ENCODE measurements around the gene TTLL12.
"Not testable (repeated sequence)": the region's sequence is repeated elsewhere in the genome, so short reads cannot be mapped to it uniquely, and the experiment has no call there.

TTLL12 gene

DNA sequence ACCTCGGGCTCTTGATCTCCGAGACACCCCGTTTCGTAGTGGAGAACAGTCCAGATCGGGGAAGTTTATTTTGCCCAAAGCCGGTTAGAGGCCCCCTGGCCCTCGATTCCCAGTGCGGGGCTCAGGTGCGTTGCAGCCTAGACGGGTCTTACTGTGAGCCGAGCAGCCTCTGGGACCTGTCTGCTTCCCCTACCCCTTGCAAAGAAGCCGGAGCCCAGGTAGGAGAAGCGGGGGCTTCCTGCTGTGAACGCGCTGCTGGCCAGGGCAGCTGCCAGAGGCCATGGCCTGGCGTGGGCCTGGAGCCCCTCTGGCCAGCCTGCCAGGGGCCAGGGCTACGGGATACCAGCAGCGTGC, 35.0 kb downstream of the TTLL12 start:
- DNase-seq = no peak

DNA sequence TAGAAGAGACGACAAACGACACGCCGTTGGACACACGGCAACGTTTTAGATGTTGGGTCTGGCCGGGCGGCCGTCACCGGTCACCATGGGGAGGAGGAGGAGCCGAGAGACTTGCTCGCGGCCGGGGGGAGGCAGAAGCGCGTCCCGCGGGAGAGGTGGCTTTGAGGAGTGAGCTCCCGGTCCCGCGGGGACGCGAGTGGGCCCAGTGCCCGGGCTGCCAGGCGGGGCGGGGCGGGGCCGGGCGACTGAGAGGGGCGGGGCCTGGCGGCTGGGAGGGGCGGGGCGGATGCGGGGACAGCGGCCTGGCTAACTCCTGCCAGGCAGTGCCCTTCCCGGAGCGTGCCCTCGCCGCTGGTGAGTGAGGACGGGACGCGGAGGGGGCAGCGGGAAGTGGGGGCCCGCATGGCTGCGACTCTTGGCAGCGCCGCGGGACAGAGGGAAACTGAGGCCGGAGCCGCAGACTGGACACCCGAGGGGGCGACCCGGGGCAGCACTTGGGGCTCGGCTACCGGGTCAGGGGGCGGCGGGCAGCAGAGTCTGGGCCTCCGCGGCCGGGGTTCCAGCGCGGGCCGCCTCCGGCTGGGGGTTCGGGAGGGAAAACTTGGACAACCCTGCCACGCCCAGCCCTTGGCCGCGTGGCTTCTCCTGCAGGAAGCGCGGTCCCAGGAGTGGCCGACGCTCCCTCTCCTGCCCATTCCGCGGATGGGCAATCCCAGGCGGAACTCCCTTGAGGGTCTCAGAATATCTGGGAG, 35.5 kb downstream of the TTLL12 start, which contains the start of gene TSPO:
TSPO (plus strand) TSS at position 309 of the 752 bp plus-strand sequence. CDS start 7,680 bp downstream, outside the sequence.
- DNase-seq = peak; percentile 57

DNA sequence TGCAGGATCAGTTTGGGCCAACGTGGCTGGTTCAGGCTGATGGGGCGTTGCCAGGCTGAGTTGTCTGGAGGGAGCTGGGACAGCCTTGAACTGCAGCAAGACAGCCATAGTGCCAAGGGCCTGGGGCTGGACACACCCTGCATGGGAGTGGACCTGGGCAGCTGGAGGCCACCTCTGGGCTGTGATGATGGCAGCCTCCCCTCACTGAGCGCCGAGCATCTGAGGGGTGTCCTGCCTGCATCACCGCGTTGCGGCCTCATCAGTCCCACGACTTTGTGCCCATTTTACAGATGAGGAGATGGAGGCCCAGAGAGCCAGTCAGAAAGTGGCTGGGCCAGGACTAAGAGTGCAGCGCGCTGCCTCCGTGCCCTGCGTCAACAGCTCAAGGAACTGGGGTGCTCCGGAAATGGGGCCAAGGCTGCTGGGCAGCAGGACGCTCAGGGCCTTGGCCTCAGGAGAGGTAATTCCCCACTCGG, 36.2 kb downstream of the TTLL12 start:
- DNase-seq = no peak

DNA sequence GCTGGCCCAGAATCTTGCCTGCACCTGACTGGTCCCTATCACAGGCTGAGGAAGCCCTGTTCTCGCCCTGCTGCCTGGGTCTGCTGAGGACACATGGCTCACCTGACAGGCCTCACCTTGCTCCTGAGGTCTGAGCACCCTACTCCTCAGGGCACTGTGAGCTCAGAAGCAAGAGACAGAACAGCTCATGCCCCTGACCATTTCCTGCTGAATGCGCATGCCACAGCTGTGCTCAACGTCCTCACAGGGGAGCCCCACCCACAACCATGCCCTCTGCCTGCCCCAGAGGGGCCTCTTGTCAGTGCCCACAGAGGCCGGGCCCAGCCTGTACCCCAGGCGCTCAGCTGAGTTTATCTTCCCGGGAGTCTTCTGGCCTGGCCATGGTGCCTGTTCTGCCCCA, 38.4 kb downstream of the TTLL12 start:
- DNase-seq = no peak

DNA sequence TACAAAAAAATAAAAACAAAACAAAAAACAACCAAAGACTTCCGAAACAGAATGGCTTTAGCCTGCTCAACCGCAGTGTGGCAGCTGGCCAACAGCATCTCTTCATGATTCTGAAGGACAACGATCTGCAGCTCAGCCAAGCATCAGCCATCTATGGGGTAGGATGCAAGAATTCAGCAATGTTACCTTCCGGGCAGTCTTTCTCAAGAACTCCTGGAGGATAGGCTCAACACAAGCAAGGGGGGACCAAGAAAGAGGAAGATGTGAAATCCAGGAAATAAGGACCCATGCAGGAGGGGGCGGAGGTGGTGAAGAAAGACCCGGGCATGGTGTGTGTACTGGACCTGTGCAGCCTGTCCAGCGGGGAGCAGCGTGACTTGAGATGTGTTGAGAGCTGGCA, 39.1 kb downstream of the TTLL12 start:
- no peak for DNase-seq

DNA sequence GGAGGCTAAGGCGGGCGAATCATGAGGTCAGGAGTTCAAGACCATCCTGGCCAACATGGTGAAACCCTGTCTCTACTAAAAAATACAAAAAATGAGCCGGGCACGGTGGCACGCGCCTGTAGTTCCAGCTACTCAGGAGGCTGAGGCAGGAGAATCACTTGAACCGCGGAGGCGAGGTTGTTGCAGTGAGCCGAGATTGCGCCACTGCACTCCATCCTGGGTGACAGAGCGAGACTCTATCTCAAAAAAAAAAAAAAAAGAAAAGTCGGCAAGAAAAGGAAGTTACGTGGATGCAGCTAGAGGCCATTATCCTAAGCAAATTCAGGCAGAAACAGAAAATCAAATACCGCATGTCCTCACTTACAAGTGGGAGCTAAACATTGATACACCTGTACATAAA, 40.6 kb downstream of the TTLL12 start:
- DNase-seq = not testable (repeated sequence)

DNA sequence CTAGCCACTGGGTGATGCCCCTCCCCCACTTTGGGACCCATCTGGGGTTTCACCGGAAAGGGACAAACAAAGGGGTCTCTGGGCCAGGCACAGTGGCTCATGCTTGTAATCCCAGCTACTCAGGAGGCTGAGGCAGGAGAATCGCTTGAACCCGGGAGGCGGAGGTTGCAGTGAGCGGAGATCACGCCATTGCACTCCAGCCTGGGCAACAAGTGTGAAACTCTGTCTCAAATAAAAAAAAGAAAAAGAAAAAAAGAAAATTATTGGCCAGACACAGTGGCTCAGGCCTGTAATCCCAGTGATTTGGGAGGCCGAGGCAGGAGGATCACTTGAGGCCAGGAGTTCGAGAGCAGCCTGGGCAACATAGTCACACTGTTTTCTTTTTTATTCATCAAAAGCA, 41.6 kb downstream of the TTLL12 start:
- DNase-seq = not testable (repeated sequence)

DNA sequence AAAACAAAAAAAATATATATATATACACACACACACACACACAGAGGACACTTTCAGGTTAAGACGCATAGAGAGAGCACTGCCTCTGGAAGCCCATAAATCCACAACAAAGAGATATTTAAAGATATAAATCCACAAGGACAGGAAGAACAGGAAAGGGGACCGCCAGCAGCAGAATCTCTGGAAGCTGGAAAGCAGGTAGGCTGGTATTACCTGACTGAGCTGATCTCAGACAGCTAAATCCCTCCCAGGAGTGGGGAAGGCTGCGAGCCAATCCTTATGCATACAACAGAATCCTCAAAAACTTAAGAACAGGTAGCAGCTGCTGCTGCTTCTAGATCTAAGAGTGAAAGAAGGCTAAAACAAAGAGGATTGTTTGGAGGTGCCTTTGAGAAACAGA, 42.0 kb downstream of the TTLL12 start:
- no peak for DNase-seq

DNA sequence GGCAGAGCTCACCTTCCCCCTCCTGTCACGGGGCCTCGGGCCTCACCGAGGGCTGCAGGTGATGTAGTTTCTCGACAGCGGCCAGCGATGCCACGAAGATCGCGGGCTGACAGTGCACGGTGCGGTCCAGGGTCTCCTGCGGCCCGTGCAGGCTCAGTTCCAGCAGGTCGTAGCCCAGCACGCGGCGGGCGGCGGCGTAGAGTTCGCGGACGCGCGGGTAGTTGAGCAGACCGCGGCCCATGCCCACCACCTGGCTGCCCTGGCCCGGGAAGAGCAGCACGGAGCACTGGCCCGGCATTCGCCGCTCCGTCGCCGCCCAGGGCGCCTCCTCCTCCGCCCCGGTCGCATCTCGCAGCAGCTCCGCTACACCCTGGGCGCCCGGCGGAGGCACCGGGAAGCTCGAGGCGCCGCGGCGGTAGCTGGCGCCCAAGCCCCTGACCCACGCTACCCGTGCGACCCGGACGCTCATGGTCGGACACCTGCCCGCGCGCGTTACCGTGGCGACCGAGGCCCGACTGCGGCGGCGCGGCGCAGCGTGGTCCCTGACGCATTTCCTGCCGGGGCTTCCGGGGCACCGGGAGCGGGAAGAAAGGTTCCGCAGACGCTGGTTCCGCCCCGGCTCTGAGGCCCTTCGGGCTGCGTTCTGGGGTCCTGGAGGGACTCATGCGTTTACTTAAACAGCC, 43.9 kb downstream of the TTLL12 start, which contains the start of gene MCAT:
MCAT (minus strand) TSS at position 519 of the 683 bp plus-strand sequence; CDS start at position 469, 50 bp downstream.
- DNase-seq = peak; percentile 85

DNA sequence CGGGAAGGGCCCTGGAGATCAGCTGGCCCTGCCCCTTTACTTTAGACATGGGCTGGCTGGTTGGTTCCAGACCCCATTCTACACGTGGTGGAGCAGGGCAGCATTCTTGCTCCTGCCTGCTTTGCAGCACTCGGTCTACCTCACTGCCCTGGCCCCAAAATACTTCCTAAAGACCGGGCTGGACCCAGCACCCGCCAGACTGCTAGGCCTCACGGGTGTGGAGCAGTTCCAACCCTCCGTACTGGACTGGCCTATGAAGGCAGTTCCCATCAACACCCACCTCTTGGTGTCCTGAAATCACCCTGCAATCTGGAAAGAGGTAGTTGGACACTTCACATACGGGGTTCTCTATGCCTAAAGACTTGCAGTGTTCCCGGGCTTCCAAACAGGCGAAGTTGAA, 50.1 kb downstream of the TTLL12 start:
- no peak for DNase-seq

DNA sequence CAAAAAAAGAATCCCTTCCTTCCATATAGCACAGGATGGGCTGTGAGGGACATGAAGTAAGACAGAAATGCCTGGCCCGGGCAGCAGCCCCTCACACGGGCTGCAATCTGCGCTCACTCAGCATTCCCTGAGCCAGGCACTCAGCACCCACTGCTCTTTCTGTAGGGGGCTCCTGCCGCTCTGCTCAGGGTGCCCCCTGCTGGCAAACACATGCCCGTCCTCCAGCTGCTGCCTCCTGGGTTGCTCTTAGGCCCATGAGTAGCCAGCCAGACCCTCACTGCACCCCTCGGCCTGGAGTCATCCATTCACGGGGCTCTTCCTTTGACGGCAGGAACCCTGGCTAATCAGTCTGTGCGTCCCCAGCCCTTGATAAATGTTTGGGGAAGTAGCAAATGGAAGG, 50.7 kb downstream of the TTLL12 start:
- DNase-seq = peak; percentile 35

DNA sequence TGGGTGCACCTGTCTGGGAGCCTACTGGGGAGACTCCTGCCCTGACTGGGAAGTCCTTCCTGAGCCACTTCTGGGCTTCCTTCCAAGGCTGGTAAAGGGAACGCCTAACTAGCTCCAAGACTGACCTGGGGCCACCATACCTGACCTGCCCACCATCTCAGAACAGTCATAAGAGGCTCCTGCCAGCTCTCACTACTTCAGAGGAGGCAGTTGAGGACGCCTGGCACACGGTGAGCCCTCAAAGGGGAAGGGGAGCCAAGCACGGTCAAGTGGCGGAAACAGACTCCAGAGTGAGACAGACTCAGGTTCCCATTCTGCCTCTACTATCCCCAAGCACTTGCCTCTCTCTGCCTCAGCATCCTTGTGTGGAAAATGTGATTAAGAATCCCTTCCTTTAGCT, 51.4 kb downstream of the TTLL12 start:
- DNase-seq = no peak

DNA sequence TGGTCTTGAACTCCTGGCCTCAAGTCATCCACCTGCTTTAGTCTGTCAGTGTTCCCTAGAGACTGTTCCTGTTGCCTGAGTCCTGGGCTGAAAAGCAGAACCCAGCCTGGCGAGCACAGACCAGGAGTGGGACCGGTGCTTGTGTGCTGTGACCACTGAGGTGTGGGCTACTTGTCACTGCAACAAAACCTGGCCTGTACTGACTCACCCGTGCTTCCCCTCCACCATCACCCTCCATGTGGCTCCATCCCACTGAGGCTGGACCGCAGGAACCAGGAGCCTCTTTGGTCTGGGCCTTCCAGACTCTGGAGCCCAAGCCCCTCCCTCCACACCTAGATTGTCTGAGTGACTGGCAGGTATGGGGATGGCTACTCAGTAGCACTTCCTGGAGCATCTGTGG, 52.4 kb downstream of the TTLL12 start:
- no peak for DNase-seq

DNA sequence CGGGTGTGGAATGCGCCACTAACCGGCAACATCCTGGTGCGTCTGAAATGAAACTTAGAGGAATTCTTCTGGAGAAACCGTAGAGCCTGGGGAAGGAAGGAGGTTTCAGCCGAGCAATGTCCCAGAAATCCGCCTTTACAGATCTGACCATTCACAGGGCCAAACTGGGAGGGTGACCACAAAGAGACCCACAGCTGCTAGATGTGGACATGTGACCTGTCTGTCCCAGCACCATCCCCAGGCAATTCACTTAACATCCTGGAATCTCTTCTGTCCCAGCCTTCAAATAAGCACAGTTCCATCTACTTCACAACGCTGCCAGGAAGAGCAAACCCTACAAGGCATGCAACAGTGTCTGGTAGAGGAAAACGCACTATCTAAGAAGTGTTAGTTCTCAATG, 53.5 kb downstream of the TTLL12 start:
- DNase-seq = no peak

DNA sequence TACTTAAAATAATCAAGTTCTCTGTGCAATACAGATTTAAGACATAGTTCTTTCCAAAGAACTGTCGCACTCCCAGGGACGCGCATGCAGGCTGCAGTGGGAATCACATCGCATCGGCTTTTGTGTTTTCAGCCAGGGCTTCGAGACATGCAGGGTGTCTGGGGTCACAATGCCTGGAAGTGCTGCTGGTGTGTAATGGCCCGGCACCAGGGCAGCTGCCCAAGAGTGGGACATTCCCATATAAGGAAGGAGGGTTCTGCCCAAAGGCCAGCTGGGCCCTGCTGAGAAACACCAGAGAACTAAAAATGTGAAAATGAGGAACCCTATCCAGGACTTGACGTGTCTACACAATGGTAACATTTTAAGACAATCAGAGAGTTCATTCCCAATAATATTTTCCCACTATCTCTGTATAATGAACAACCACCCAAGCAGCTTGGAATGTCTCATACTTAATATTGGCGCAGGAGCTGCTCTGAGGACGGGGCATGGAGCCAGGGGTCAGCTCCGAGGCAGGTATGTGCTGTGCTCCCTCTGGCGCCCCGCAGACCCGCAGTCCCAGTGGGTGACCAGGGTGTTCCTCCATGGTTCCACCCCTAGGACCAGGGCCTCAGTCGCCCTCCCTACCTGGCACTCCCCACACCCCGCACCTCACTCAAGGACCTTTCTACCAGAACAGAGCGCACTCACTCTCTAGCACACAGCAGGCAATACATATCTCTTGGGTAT, 55.0 kb downstream of the TTLL12 start:
- no peak for DNase-seq

DNA sequence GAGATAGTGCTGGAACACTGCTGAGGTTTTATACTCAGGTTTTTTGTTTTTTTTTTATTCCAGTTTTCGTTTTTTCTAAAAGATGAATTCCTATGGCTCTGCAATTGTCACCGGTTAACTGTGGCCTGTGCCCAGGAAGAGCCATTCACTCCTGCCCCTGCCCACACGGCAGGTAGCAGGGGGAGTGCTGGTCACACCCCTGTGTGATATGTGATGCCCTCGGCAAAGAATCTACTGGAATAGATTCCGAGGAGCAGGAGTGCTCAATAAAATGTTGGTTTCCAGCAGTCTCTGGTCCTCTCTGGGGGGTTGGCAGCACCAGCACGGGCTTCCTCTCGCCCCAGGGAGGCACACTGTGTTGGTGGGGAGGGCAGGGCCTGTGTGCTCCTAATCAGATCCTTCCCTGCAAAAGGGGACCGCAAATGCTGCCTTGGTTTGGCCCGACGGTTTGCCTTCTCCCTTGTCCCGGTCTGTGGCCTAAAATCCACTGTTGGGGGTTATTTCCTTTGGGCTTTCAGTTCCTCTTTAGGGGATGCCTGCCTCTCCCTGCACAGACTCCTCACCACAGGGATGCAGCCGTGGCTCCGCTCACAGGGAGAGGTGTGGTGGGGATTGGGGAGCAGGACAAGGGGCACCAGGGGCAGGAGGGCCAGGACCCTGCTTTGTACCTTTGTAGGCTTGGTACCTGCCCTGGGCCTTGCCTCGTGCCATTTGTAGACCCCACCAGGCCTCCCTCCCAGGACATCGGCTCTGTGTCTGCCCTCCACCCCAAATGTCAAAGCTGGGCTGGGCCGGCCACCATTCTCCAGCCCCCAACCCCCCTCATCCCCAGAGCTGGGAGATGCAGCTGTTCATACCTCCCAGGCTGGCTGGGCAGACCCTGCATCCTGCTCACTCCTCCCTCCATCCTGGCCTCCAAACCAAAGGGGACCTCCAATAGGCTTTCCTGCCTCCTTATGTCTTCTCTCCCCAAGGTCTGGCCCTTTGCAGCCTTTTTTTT, 57.2 kb downstream of the TTLL12 start:
- no peak for DNase-seq

DNA sequence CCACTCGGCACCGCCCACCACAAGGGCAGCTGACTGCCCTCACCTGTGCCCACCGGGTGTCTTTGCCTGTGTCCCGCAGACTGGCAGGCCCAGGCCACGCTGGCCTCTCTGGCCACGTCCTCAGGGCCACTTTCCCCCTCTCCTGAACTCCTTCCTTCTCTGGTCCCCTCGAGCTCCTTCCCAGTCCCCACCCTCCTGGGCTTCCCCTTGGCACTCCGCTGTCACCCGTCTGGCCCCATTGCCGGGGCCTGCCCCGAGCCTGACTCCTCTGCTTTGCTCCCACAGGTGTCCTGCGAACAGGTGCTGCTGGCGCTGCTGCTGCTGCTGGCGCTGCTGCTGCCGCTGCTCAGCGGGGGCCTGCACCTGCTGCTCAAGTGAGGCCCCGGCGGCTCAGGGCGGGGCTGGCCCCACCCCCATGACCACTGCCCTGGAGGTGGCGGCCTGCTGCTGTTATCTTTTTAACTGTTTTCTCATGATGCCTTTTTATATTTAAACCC, 58.0 kb downstream of the TTLL12 start:
- DNase-seq = no peak

DNA sequence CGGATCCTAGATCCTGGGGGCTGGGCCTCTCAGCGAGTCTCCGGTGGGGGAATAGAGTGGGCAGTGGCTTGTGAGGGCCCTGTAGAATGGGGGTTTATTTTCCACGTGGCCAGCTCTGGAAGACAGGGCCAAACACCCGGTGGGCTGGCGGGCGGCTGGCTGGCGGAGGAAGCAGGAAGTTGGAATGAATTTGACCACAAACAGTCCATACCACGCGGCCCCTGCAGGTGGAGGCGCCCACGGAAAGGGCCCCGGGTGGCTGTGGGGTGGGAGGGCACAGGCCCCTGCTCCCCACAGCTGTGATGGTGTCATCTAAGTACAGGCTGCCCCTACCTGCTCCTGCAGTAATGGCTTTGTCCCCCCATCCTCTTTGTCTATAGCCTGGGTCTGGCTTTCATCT, 58.8 kb downstream of the TTLL12 start:
- no peak for DNase-seq

DNA sequence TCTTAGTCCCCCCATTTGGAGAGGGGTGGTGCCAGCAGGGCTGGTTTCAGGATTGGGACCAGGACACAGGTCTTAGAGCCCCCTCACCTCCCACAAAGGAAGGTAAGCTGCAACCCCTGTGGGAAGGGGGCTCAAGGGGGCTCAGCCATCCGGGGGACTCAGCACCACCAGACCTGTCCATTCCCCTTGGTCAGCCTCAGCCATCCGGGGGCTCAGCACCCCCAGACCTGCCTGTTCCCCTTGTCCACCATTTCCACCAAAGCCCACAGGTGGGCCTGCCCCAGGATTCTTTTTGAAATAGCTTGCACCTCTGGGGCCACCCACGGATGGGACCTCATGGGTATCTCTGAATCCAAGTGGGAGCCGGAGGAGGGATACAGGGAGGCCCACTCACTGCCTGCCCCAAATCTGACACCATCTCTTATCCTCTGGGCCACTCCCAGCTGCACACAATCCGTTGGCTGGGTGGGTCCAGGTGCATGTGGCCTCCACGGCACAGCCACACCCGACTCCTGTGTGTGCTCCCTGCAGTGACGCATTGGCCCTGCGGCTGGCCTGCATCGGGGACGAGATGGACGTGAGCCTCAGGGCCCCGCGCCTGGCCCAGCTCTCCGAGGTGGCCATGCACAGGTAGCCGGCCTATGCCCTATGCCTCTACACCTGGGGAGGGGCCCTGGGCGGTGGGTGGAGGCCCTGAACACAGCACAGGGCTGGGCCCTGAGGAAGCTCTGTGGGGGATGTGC, 59.6 kb downstream of the TTLL12 start:
- DNase-seq = no peak

DNA sequence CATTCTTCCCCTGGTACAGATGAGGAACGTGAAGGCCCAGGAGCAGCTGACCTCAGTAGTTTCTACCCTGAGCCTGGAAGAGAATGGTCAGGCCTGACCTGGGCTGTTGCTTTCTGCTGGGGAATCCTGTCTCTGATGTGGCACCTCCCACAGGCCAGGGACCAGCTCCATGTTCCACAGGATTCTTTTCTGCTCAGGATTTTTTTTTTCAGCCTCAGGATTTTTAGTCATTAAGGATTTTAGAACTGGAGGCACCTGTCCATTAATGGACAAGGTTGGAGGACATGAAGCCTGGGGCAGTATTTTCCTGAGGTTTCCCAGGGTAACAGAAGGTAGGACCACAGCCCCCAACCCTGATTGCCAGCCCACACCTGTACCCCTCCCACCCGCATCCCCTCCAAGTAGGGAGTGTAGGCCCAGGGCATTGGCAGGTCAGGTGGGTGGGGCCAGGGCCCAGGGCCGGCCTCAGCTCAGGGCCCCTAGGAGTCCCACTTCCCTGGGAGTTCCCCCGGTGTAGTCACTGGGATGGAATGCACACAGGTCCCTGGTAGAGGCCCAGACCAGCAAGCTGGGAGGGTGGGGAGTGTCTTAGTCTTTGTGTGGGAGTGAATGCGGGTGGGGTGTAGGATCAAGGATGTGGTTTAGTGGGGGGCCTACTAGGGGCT, 60.3 kb downstream of the TTLL12 start:
- no peak for DNase-seq

DNA sequence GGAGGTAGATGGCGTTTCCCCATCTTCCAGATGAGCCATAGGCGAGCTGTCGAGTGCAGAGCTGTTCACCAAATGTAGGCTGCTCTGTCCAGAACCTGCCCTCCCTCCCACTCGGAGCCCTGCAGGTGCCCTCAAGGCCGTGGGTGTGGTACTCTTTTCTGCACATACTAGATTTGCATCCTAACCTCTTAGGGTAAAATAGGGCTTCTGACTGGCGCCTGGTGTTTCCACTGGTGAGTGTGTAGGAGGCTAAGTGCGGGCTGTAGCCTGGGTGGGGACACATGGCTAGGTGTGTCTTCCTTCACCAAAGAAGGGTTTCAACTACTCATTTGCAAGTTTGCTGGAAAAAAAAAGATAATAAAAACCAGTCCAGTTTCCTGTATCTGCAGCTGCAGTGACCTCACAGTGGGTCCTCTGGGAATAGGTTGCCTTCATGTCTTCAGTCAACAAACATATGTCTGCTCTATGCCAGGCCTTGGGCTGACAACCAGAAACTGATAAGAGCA, 67.9 kb downstream of the TTLL12 start:
- DNase-seq = no peak
